MCF 10A (cell line): ENCODE data around the gene A2M. TPM values are rescaled to one million over a fixed set of nuclear protein-coding genes. Genes with fewer than 3 reads are reported as not detected.

Source experiments
- BruUV-seq: library from RNA; stranded (reverse); fragments of 400-500 nt; replicated peaks from 2 replicates; lab custom pipeline; 2021; lab: Mats Ljungman, UMichigan
- CTCF ChIA-PET: fragments of 300-600 bp; sonication (Branson Sonifier 250); formaldehyde crosslinking; extraction: SDS; loops from one replicate; lab custom pipeline; 2021; ENCODE audit warnings: antibody characterized with exemption, inconsistent platforms; lab: Yijun Ruan, JAX
- POLR2A ChIA-PET: fragments of 300-600, 350-650 bp; sonication (Branson Sonifier 250); formaldehyde crosslinking; extraction: SDS; loops from one replicate; lab custom pipeline; 2020; ENCODE audit warnings: antibody characterized with exemption, inconsistent platforms; lab: Yijun Ruan, JAX
- DNase-seq: peaks from one replicate; pipeline ENCODE4 v3.0.0-alpha.2; 2018; ENCODE audit not compliant: unreplicated experiment
- H3K27ac Mint-ChIP-seq: one replicate; pipeline ENCODE4 v1.8.0; 2022; ENCODE audit warnings: mild to moderate bottlenecking, low read depth, mixed read lengths; ENCODE audit not compliant: unreplicated experiment
- H3K27me3 Mint-ChIP-seq: one replicate; pipeline ENCODE4 v1.8.0; 2022; ENCODE audit warnings: mixed read lengths; ENCODE audit not compliant: insufficient read depth, unreplicated experiment
- H3K36me3 Mint-ChIP-seq: one replicate; pipeline ENCODE4 v1.8.0; 2022; ENCODE audit warnings: mild to moderate bottlenecking, moderate library complexity, mixed read lengths; ENCODE audit not compliant: insufficient read depth, unreplicated experiment
- H3K4me1 Mint-ChIP-seq: one replicate; pipeline ENCODE4 v1.8.0; 2022; ENCODE audit warnings: mixed read lengths; ENCODE audit not compliant: insufficient read depth, unreplicated experiment
- H3K4me3 Mint-ChIP-seq: one replicate; pipeline ENCODE4 v1.8.0; 2022; ENCODE audit warnings: mild to moderate bottlenecking, moderate library complexity, mixed read lengths; ENCODE audit not compliant: unreplicated experiment
- H3K9me3 Mint-ChIP-seq: one replicate; pipeline ENCODE4 v1.8.0; 2022; ENCODE audit warnings: mixed read lengths; ENCODE audit not compliant: unreplicated experiment
- CTCF ChIP-seq: fragments of 200-600 bp; IDR thresholded peaks from one replicate; pipeline ENCODE4 v1.8.0; 2022; ENCODE audit warnings: antibody characterized with exemption, mild to moderate bottlenecking; ENCODE audit not compliant: unreplicated experiment
- intact Hi-C: fragments of 100-400 bp; cut with micrococcal nuclease; formaldehyde crosslinking; loops from 2 replicates; pipeline ENCODE4 v1.14.1; 2022
- total RNA-seq: library from RNA; stranded (reverse); gene quantifications from 2 replicates; pipeline ENCODE4 v1.2.3, GENCODE V29; 2022

A2M gene
- total RNA-seq, 1 experiment from 2014 or later, result not detected

DNA sequence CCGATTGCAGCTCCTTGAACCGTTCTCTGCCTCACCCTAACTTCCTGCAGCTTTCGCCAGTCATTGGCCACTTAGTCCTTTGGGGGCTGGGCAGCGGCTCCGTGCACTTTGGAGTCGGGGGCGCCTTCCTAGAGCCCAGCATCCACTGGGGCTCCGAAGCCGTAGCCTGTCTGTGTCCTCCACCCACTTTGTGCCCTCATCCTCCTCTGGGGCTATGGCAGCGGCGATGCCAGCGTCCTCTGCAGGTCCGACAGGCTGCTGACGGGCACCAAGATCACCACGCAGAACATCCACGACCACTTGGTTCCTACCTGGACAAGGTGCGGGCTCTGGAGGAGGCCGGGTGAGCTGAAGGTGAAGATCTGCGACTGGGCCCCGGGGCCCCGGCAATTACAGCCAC lies 11.8 kb upstream of the A2M start:
- Mint-ChIP-seq H3K4me3 (no peak overlapping the region), H3K27me3 (no peaks in the 10 kb centered on the region), H3K4me1 (peaks cover 4% of the 10 kb centered on the region), H3K36me3 (no peaks in the 10 kb centered on the region), H3K9me3 (no peaks in the 10 kb centered on the region), H3K27ac (no peak overlapping the region)
- intact Hi-C loops, result no loop called here
- BruUV-seq, result no TSS peak
- POLR2A ChIA-PET, result no interaction called here
- CTCF ChIA-PET, result interaction anchor here (0.9 kb wide), 1 partner anchor 11 kb away, joined by 4 read pairs; no protein-coding TSS in a partner anchor
- DNase-seq, result no peak
- no peak for TF ChIP-seq CTCF

- Mint-ChIP-seq H3K9me3 (no peaks in the 10 kb centered on the region), H3K4me1 (no peaks in the 10 kb centered on the region), H3K36me3 (no peaks in the 10 kb centered on the region), H3K27ac (no peak overlapping the region), H3K27me3 (peaks cover 11% of the 10 kb centered on the region), H3K4me3 (no peak overlapping the region)
- no peak for DNase-seq
- BruUV-seq, result no TSS peak
- intact Hi-C loops, result no loop called here
- ChIA-PET CTCF (interaction anchor here (0.7 kb wide), 1 partner anchor 37 kb away, joined by 3 read pairs; no protein-coding TSS in a partner anchor), POLR2A (interaction anchor here (0.6 kb wide), 2 partner anchors 13 to 19 kb away, joined by 3 to 4 read pairs; no protein-coding TSS in a partner anchor)
- TF ChIP-seq CTCF, result no peak
These were observed 8.8 kb upstream of the A2M start for GRCh38 chr12:9124383-9125031.

GRCh38 chr12:9123781-9124382 lies 8.2 kb upstream of the A2M start:
- H3K9me3 Mint-ChIP-seq, result no peaks in the 10 kb centered on the region
- H3K4me3 Mint-ChIP-seq, result no peak overlapping the region
- ChIA-PET CTCF (interaction anchor here (0.6 to 0.7 kb wide), 2 partner anchors 25 to 37 kb away, joined by 3 read pairs; no protein-coding TSS in a partner anchor), POLR2A (interaction anchor here (0.6 kb wide), 1 partner anchor 13 kb away, joined by 4 read pairs; no protein-coding TSS in a partner anchor)
- no peaks in the 10 kb centered on the region for H3K36me3 Mint-ChIP-seq
- TF ChIP-seq CTCF, result no peak
- BruUV-seq, result no TSS peak
- no peak for DNase-seq
- peaks cover 11% of the 10 kb centered on the region for H3K27me3 Mint-ChIP-seq
- intact Hi-C loops, result no loop called here
- no peaks in the 10 kb centered on the region for H3K4me1 Mint-ChIP-seq
- no peak overlapping the region for H3K27ac Mint-ChIP-seq

- no peaks in the 10 kb centered on the region for H3K36me3 Mint-ChIP-seq
- intact Hi-C loops, result no loop called here
- TF ChIP-seq CTCF, result no peak
- CTCF ChIA-PET, result interaction anchor here (0.6 kb wide), 1 partner anchor 14 kb away, joined by 3 read pairs; no protein-coding TSS in a partner anchor
- no peak overlapping the region for H3K27ac Mint-ChIP-seq
- POLR2A ChIA-PET, result no interaction called here
- peaks cover 11% of the 10 kb centered on the region for H3K27me3 Mint-ChIP-seq
- H3K4me3 Mint-ChIP-seq, result no peak overlapping the region
- H3K9me3 Mint-ChIP-seq, result no peaks in the 10 kb centered on the region
- H3K4me1 Mint-ChIP-seq, result no peaks in the 10 kb centered on the region
- DNase-seq, result no peak
- BruUV-seq, result no TSS peak
These were observed 6.4 kb upstream of the A2M start for GRCh38 chr12:9122091-9122609.
